ENCODE results near the gene RBM33.

Gene RBM33

DNA sequence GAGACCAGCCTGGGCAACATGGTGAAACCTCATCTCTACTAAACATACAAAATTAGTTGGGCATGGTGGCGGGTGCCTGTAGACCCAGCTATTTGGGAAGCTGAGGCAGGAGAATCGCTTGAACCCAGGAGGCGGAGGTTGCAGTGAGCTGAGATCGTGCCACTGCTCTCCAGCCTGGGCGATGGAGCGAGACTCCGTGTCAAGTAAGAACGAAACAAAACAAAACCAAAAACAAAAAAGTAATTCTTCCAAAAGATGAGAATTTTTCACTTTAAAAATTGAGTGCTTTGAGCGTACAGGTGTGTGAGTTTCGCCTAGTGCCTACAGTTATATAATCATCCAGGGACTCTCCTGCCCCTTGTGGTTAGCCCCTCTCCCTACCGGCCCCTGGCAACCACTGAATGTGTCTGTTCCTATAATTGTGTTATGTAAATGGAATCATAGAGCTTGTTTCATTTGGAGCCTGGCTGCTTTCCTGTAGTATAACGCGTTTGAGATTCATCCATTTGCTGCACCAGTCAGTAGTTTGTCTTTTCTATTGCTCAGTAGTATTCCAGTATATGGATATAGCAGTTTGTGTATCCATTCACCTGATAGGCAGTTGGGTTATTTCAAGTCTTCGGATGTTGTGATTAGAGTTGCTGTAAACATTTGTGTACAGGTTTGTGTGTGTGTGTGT, 80.0 kb downstream of the RBM33 start:
- DNase-seq (ENCODE audit: low read depth) = no peak

DNA sequence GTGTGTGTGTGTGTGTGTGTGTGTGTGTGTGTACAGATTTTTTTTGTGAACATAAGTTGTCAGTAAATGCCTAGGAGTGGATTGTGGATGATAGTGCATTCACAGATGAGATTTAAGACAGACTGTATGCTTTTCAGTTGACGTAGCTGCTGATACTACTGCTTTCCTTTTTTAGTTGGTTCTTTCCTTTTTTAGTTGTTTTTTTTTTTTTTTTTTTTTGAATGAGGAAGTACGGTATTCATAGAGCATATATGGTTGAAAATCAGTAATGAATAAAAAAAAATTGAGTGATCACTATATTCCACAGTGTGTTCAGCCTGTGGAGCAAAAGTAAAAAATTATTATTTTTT, 80.5 kb downstream of the RBM33 start:
- no peak for DNase-seq (ENCODE audit: low read depth)

DNA sequence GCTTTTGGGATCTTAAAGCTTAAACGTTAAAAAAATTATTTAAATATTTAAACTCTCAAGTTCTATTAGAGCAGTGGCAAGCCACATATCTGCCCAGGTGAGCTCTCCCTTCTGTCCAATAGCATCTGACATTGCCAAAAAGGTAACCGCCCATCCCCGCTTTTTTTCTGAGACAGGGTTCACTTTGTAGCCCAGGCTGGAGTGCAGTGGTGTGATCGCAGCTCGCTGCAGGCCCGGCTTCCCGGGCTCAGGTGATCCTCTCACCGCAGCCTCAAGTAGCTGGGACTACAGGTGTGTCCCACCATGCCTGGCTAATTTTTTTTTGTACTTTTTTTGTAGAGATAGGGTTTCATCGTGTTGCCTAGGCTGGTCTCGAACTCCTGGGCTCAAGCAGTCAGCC, 83.2 kb downstream of the RBM33 start:
- no peak for DNase-seq (ENCODE audit: low read depth)

DNA sequence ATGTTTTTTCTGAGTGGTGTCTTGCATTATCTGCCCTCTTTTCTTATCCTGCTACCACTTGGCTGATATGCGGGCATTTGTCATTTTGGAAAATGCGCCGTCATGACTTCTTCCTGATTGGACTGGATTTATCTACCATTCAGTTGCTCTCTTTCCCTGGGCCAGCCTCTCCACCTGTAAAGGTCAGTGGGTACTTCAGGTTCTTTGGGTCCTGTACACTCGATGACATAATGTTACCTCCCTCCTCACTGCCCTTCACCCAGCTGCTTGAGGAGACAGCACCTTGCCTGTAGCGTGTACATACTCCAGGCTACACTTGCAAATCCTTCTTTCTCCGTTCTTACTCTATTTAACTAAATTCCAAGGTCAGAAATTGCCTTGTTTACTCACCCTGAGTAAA, 83.7 kb downstream of the RBM33 start:
- DNase-seq (ENCODE audit: low read depth) = no peak

DNA sequence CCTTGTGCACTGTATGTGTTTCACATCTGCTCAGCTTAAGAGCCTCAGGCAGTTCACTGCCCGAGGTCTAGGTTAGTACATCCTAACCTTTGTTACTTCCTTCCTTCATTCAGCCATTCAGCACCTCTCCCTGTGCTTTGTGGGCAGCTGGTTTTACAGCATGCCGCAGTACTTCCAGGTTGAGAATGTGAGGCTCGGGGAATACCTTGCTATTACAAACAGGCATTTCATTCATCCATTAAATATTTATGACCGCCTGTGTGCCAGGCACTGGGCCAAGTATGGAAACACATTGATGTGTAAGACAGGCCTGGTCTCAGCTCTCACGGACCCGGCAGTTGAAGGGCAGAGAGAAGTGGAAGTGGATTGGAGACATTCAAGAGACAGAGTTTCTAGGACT, 85.4 kb downstream of the RBM33 start:
- DNase-seq (ENCODE audit: low read depth) = no peak

DNA sequence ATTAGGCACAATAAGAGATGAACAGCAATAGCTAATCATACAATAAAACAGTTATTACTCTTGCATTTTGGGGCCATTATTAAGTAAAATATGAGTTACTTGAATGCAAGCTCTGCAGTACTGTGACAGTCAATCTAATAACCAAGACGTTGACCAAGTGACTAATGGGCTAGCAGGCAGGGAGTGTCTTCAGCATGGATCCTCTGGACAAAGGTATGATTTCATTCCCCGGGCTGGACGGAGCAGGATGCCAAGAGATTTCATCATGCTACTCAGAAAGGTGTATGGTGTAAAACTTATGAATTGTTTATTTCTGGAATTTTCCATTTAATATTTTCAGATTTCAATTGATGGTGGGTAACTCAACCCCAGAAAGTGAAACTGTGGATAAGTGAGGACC, 86.9 kb downstream of the RBM33 start:
- DNase-seq (ENCODE audit: low read depth) = no peak

DNA sequence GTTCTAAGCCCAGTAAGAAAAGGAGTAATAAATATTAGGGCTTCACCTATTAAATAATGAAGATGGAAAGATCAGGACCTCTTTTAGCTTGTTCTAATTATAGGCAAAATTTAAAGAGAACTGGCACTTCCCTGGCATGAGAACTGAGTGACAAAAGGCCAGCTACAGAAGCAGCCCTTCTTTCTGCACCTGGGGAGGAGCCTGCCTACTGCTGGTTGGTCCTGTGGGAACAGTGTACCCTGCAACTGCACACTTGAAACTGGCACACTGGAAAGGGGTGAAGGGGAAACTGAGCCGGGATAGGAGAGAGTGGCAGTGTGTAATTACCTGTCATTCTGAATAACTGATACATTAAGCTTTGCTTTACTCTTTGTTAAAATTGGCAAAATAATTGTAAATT, 87.4 kb downstream of the RBM33 start:
- no peak for DNase-seq (ENCODE audit: low read depth)

DNA sequence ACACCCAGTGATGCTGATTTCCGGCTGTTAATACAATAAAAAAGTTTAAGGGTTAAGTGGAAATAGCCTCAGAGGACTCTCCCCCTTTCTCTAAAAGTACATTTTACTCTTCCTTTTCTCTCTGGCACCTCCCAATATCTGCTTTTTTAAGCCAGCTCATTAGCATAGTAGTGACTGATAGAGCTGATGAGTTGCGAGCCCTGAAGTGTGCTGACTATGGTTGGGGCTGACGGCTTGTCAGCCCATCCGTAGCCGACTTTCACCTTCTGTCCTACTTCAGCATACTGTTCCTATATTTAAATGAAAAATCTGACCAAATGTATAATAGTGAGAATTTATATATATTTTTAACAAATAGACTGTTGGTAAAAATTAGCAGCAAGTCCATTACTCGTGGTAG, 87.8 kb downstream of the RBM33 start:
- DNase-seq (ENCODE audit: low read depth) = no peak

DNA sequence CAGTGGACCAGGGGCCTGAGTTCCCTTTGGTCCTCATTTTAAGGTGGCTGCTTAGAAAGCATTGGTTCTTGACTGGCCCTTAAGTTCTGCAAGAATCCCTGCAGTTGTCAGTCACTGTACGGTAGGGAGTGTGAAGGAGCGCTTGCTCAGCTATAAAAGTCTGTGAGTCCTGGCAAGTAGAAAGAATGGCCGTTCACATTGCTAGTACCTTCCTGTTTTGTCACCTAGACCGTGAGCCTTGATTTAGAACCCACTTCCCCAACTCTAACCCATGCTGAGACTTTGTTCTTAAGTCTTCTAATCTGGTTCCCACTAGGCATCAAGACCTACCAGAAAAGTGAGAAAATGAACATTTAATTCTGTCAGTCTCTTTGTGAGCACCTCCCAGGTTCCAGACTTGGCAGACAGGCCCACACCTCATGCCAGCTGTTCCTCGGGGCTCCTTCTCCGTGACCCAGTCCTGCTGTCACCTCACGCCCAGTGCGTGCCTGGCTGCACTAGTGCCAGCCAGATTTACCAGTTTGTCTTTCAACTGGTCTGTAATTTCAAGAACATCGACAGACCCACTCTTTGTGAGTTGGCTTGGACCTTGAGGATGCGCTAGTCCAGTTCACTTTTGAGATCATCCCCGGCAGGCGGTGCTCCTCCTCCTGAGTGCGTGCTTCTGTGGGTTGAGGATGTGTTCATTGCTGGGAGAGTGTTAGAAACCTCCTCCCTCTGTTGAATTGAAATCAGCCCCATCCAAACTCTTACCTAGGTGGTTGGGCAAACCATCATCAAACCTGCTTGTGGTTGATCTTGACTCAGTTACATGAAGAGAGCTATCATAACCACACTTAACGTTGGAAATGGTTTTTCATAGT, 89.4 kb downstream of the RBM33 start:
- no peak for DNase-seq (ENCODE audit: low read depth)

DNA sequence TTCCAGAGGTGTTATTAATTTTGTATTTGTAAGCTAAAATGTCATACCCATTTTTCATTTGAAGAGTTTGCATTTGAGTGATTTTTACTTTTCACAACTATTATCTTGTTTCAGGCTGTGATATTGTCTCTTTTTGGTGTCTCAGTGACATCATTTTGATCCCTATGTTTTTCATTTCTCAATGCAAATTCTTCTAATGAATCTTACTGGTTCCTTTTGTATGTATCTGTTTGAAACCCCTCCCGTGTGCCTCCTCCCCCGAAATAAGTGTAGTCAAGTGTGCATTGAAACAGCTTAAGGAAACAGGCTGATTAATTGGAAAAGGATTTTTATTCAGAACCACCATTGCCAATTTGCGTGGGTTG, 90.0 kb downstream of the RBM33 start:
- no peak for DNase-seq (ENCODE audit: low read depth)

DNA sequence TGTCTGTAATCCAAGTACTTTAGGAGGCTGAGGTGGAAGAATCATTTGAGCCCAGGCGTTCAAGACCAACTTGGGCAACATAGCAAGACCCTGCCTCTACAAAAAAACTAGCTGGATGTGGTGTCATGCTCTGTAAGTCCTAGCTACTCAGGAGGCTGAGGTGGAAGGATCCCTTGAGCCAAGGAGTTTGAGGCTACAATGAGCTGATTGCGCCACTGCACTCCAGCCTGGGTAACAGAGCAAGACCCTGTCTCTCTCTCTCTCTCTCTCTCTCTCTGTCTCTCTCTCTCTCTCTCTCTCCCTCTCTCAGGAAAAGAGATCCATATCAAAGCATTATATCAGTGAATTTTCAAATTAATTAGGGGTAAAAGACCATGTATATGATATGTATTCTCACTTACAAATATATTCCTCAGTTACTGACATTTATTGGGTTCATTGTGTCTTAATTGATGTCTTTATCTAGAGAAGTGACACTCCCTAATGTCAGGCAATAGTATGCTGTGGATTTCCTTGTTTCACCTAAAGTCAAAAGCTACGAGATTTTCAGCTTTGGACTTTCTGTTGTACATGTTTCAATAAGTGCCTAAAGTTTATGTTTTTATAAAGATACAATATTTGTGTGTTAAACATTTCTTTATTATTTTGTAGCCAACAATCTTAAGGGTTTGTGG, 91.1 kb downstream of the RBM33 start:
- DNase-seq (ENCODE audit: low read depth) = no peak

DNA sequence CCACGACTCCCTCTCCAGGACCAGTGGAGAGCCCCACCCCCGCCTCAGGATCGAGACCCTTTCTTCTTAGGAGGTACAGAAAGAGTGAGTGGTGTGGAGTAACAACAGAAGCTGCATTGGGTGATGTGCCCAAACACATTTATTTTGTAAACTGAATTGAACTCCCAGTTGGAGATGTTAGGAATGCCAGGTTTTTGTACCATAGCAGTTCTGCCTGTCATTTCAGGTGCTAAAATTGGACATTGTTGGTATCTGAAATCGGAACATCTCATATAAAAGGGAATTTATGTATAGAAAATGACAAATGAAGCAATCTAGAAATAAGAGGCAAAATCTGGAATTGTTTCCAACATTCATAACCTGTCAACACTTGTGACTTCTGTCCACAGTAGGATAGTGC, 93.1 kb downstream of the RBM33 start:
- no peak for DNase-seq (ENCODE audit: low read depth)

DNA sequence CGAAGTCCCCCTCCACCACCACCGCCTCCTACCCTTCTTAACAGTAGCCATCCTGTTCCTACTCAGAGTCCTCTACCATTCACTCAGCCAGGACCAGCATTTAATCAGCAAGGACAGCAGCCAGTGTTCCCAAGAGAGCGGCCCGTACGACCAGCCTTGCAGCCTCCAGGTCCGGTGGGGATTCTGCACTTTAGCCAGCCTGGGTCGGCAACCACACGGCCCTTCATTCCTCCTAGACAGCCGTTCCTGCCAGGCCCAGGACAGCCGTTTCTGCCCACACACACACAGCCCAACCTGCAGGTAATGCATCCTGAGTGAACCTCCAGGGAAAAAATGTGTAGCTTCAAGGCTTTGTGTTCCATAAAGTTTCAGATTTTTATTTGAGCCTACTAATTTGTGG, 93.6 kb downstream of the RBM33 start:
- no peak for DNase-seq (ENCODE audit: low read depth)

DNA sequence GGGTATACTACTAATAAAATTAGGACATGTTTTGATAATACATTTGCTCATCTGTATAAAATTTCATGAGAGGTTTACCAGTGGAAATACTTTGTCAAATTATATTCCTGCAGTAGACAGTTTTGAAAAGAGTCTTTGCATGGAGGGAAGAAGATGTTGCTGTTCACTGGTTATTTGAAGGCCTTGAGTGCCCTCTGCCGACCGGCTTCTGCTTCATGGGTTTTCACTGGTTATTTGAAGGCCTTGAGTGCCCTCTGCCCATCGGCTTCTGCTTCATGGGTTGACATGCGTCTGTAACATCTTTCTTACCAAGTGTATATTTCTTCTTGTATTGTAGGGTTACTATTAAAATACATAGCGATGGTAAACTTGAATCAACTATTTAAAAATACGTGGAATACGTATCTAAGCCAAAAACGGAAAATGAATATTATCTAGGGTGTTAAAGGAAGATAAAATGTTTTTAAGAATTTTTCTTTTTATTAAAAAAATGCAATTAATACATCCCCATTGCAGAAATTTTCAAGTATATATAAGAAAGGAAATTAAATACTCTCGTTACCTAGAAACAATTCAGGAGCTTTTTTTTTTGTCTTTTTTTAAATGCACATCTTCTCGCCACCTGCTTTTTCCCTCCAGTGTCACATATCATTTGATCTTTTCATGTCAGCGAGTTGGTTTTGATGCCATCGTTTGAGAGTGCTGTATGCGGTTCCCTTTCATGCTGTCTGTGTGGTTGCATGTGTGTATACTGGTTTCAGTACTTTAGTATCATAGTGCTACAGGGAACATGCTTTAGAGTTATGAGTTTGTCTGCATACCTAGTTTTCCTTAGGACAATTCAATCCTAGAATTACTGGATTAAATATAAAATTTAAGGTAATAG, 94.4 kb downstream of the RBM33 start:
- peak; percentile 25 for DNase-seq (ENCODE audit: low read depth)

DNA sequence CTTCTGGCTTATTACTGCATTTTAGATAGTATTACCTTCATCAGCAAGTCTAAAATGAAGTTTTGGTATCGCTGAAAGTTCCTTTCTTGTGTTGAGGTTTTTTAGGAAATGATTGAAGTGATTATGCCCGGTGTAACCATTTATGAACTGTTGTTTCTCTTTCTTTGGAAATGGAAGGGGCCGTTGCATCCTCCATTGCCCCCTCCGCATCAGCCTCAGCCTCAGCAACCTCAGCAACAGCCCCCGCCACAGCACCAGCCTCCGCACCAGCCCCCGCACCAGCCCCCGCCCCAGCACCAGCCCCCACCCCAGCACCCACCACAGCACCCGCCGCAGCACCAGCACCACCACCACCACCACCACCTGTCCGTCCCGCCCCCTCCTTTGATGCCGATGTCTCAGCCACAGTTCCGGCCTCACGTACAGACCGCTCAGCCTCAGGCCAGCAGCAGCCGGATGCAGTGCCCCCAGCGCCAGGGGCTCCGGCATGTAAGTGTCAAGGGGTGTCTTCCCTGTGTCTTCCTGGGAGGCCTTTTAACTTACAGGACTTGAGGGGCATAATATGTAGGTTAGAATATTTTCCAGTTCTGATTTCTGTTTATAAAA, 95.2 kb downstream of the RBM33 start:
- DNase-seq (ENCODE audit: low read depth) = no peak

DNA sequence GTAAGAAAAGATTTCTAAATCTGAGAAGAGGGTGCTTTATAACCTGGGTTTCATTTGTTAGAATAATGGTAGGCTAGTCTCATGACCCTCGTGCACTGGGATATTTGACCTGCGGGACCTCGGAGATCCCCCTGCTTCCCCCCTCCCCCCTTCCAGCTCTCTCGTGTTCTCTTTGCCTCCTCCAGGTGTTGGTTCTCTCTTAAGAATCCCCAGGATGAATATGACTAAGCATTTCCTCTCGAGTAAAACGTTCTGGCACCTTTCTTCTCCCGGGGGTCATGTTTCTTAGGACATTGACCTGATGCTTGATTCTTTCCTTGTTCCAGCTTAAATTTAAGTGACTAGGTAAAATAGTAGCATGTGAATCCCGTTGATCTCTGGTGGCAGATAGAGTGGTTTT, 96.6 kb downstream of the RBM33 start:
- no peak for DNase-seq (ENCODE audit: low read depth)

DNA sequence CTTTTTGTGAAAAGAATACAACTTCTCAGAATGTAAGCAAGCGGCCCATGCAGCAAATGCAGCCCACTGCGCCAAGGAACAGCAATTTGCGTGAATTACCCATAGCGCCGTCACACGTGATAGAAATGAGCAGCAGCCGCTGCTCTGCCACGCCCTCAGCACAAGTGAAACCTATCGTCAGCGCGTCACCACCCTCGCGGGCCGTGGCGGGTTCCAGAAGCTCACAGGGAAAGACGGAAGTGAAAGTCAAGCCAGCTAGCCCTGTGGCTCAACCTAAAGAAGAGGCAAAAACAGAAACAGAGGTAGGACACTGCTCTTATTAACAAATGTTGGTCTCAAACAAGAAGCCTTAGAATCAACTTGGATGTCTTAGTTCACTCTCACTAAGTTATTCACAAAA, 97.3 kb downstream of the RBM33 start:
- DNase-seq (ENCODE audit: low read depth) = no peak

DNA sequence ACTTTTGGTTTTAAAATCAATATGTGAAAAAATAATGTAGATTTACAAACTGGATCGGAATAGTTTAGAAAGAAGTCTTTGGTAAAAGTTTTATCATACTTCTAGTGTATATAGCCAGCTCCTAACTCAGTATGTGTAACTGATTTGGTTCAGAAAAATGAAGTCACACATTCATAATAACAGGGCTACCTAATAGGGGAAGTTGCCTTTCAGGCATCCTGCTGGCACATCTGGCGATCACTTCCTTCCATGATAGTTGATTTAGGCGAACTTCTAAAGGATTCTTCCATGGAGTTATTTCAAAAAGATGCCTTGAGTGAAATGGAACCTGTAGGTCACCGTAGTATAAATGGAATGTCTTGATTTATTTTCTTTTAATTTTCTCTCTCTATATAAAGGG, 98.7 kb downstream of the RBM33 start:
- DNase-seq (ENCODE audit: low read depth) = no peak

DNA sequence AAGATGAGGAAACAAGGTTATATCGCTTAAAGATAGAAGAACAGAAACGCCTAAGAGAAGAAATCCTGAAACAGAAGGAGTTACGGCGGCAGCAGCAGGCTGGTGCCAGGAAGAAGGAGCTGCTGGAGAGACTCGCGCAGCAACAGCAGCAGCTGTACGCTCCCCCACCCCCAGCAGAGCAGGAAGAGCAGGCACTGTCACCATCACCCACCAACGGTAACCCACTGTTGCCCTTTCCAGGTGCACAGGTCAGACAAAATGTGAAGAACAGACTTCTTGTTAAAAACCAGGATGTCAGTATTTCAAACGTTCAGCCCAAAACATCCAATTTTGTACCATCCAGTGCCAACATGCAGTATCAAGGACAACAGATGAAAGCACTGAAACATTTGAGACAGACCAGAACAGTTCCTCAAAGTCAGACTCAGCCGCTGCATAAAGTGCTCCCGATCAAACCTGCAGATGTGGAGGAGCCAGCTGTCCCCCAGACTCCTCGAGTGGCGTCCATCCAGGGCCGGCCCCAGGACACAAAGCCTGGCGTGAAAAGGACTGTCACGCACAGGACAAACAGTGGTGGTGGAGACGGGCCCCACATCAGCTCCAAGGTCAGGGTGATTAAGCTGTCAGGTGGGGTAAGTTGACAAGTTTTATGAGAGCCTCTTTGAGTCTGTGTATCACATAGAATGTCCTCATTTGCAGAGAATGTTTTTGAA, 100.7 kb downstream of the RBM33 start:
- DNase-seq (ENCODE audit: low read depth) = no peak

DNA sequence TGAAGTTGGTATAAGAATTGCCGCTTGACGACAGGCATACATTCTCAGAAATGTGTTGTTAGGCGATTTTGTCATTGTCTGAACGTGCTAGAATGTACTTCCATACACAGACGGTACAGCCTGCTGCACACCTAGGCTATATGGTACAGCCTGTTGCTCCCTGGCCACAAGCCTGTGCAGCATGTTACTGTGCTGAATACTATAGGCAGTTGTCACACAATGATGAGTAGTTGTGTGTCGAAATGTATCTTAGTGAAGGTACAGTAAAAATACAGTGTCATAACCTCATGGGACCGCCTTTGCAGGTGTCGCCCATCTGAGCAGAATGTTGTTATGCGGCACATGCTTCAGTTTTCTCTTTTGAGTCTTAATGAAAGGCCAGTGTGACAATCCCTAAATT, 101.3 kb downstream of the RBM33 start:
- DNase-seq (ENCODE audit: low read depth) = no peak

DNA sequence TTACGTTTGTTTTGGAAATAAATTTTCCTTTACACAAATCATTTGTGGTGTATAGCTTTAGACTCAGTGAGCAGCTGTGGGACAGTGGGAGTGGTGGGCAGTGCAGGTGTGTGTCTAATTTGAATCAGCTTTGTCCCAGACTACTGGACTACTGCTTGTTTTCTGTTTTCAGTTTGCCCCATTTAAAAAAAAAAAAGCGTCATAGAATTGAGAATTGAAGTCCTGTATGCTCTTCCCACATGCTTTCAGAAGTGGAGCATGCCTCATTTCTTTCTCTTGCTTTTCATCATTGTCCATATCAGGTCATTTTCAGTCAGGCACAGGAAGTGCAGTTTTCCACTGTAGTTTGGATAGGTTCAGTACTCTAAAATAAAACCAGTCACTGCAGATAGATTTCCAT, 101.7 kb downstream of the RBM33 start:
- no peak for DNase-seq (ENCODE audit: low read depth)
